ENCODE data around the gene OPRL1.

DNA sequence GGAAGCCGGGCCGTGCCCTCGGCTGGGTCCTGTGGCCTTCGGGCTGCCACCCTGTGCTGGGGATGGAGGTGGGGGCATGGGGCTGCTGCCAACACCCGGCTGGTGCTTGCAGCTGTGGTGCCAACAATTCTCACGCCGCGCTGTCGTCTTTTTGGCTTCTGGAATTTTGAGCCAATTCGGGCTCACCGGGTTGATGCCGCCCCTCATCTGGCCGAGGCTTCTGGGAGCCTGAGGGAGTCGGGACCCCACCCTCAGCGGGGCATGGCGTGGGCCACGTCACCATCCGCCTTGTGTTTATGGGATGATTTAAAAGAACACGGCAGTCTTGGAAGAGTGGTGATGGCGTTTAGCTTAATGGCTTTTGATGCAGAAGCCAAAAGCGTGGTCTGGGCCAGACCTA is 36.1 kb downstream of the OPRL1 start:
- TF ChIP-seq POLR2A (IDR thresholded peaks at IDR 0.05) (no peak), CTCF (IDR thresholded peaks at IDR 0.05) (no peak), EP300 (IDR thresholded peaks at IDR 0.05) (no peak)

Measured in suprapubic skin (tissue), 3 donors.